Germinal center (tissue), 1 donor: ENCODE data around the gene AFG1L.
A peak's percentile ranks its signal among the peaks of the same experiment; 100 is the strongest.
"Not testable (repeated sequence)": the region's sequence is repeated elsewhere in the genome, so short reads cannot be mapped to it uniquely, and the experiment has no call there.

Experiments
- DNase-seq: peaks from one replicate; pipeline ENCODE4 v3.0.0; 2012; ENCODE audit warnings: mixed read lengths, low spot score

AFG1L gene

DNA sequence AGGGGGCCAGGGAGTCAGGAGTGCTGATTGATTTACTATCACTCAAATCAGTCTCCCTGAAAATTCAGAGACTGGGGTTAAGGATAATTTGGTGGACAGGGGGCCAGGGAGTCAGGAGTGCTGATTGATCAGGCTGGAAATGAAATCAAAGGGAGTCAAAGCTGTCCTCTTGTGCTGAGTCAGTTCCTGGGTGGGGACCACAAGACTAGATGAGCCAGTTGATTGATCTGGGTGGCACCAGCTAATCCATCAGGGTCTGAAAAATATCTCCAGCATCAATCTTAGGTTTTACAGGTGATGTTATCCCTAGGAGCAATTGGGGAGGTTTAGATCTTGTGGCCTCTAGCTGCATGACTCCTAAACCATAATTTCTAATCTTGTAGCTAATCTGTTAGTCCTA lies 6.1 kb upstream of the AFG1L start:
- no peak for DNase-seq

DNA sequence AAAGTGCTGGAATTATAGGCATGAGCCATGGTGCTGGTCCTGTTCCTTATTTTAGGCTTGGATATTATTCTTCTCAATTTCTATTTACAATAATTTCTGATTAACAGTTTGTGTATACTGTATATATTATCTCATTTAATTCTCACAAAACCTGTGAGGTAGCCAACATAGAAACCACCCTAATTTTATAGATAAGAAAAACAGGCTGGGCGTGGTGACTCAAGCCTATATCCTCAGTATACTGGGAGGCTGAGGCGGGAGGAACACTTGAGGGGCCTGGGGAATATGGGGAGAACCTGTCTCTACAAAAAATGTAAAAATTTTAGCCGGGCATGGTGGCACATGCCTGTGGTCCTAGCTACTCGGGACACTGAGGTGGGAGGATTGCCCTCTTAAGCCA lies 3.8 kb upstream of the AFG1L start:
- no peak for DNase-seq

DNA sequence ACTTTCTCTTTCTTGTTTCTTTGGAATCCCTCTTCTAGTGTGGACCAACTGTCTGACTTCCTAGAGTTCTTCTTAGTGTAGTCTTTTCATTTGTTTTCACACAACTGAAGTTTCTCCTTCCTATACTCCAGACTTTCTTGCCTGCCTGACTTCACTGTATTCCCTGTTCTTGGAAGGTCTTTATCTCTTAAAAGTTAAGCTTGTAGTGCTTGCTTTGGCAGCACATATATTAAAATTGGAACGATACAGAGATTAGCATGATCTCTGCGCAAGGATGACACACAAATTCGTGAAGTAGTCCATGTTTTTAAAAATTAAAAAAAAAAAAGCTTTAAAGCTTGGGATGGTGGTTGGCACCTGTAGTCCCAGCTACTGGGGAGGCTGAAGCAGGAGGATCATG lies 2.3 kb upstream of the AFG1L start:
- not testable (repeated sequence) for DNase-seq

DNA sequence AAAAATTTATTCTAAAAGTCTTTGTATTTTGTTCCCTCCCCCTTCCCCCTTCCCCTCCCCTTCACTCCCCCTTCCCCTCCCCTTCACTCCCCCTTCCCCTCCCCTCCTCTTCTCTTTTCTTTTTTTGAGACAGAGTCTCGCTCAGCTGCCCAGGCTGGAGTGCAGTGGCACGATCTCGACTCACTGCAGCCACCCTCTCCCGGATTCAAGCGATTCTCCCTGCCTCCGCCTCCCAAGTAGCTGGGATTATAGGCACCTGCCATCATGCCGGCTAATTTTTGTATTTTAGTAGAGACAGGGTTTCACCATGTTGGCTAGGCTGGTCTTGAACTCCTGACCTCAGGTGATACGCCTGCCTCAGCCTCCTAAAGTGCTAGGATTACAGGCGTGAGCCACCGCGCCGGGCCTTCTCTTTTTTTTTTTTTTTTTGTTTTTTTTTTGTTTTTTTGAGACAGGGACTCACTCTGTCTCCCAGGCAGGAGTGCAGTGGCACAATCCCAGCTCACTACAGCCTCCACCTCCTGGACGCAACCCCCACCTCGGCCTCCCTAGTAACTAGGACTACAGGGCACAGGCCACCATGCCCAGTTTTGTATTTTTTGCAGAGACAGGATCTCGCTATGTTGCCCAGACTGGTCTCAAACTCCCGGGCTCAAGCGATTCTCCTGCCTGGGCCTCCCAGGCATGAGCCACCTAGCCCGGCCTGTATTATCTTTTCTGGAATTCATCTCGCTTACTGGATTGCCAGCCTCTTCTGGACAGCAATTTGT lies 1.1 kb upstream of the AFG1L start:
- no peak for DNase-seq

DNA sequence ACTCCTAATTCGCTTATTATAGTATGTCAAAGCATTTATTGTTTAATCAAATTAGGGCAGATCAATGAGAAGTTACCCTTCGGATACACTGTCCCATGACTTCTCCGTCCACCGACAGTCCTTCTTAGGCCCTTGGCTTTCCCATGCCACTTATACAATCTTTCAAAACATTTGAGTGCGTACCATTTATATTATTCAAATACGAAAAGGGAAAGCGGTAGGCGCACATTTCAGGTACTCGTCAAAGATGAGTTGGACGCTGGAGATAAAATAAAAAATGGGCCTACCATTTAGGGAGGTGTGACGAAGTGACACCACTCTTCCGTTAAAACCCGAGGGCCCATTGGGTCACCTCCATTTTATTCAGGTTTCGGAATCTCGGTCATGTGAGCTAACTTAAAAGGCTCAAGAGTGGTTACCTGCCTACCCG lies 542 bp upstream of the AFG1L start:
- no peak for DNase-seq

DNA sequence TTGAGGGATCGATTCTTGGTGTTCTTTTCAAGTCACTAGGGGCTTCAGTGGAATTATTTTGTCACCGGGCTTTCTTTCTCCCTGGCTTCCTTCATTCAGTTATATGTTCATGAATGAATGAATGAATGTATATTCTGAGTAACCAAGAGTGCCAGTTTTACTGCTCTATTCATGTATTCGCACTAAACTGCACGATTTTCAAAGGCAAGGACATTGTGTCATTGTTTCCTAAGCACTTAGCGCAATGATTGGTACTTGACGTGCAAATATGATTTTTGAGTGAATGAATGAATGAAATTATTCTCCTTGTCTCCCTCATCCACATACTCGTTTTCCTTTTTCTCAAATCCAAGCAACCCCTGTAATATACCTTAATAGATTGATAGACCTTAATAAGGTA lies 822 bp downstream of the AFG1L start:
- DNase-seq, result no peak

DNA sequence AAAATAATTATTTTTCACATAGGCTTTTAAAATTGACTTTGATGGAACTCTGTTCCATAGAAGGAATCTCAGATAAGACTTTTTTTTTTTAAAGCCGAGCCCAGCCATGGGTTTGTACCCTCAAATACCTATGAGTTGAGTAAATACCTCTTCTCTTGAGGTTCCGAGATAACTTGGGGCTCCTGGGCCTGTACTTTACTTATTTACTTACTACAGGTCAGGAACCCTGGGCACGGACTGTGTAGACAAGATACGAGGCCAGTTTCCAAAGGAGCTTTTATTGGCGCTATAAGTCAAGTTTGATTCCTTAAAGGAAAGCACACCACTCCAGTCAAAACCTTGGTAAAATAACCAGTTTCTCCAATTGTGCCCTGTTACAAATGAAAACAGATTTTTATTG lies 7.5 kb downstream of the AFG1L start:
- DNase-seq, result no peak

DNA sequence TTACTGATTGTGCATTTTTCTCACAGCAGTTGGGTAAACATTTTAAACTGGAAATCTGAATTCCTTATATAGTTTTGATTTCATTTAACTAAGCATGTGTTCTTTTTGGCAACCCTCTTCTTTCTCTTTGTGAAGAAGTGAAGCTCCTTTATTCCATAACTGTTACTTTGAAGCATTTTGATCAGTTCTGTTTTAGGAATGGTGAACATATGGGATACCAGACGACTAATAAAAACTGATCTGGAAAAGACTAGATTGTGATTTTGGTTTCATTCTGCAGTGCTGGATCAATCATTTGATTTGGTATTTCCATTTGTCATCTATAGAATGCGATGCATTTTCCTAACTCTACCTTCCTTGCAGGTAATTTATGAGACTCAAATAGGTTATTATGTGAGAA lies 9.8 kb downstream of the AFG1L start:
- no peak for DNase-seq

DNA sequence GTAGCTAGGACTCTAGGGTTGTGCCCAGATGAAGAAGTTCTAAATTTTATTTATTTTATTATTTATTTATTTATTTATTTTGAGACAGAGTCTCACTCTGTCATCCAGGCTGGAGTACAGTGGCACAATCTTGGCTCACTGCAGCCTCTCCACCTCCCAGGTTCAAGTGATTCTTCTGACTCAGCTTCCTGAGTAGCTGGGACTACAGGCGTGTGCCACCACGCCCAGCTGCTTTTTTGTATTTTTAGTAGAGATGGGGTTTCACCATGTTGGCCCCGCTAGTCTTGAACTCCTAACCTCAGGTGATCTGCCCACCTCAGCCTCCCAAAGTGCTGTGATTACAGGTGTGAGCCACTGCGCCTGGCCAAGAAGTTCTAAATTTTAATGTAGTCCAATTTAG lies 13.8 kb downstream of the AFG1L start:
- not testable (repeated sequence) for DNase-seq

DNA sequence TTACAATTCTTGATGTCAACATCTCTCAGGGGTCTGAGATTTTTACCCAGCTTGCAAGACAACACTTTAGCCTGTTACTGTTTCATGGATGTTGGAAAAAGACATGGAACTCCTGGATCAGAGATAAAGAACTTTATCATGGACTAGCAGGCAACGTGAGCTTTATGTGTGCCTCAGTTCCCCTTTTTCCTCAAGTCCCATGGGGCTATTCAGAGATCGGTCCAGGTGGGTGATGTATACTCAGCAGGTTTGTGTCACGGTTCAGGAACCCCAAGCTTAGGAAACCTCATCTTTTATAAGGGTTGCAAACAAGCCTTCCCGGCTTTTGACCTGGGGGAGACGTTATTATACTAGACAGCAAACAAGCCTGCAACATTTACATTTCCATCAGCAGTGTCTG lies 15.0 kb downstream of the AFG1L start:
- peak; percentile 47 for DNase-seq

DNA sequence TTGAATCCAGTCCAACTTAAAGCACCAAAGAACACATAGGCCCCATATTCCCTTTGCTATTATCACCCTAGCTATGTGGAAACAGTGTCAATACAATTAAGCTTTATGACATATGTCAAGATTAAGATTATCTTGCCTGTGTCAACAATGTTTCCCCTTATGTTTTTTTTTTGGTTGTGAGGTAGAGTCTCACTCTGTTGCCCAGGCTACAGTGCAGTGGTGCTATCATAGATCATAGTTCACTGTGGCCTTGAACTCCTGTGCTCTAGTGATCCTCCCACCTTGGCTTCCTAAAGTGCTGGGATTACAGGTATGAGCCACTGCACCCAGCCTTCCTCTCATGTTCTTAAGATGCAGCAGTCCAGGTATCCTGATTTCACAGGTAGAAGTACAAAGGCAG lies 17.8 kb downstream of the AFG1L start:
- no peak for DNase-seq

DNA sequence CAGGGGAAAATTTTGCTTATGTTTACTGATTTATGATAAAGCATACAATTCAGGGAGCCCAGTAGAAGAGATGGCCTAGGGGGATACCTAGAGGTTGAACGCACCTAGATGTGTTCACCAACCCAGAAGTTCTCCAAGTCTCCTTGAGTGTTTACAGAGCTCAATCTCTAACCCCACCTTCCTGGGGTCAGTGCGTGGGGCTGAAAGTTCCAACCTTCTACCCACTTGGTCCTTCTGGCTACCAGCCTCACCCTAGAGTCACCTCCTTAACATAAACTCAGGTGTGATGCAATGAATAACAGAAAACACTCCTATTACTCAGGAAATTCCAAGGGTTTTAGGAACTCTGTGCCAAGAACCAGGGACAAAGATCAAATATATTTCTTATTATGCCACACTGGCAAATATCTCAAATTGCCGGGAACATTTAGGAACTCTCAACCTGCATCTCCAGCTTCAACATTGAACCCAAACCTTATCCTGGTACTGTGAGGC lies 26.4 kb downstream of the AFG1L start:
- no peak for DNase-seq

DNA sequence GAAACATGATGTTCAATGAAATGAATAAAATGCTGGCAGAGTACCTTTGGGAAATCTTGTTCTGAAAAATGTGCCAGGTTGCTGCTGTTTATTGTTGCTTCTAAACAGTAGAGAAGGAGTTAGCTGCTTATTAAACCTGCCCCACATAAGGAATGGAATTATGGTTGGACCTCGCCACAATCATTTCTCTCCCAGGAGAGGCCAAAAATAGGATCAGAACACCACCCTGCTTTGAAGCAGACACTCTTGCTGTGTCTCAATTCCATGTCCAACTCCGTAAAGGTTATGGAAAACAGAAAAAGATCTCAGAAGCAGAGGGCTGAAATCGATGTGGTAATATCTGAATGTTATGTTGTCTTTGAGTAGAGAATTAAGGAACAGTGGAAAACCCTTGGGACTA lies 27.9 kb downstream of the AFG1L start:
- DNase-seq, result no peak

DNA sequence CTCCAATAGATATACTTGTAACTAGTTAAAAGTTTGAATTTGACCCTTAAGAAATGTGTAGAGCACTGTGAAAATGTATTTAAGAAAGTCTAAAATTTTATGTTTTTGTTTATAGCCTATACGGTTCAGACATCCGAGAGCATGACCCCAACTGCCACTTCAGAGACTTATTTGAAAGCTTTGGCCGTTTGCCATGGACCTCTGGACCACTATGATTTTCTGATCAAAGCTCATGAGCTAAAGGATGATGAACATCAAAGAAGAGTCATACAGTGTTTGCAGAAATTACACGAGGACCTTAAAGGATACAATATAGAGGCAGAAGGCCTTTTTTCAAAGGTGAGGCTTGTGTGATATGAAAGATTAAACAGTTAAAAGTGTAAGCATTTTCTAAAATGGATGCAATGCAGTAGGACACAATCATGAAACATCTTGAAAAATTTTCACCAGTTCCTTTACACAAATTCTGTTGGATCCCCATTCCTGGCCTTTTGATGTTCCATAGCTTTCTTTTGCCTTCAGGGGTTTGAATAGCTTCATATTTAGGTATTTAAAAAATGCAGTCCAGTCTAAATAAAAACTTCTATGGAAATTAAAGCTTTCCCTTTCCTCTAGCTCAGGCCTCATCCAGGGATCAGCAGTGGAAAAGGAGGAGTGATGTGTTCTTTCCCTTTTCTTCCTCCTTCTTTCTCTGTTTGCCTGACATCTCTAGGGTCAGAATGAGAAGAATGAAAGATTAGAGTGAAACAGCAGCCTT lies 29.0 kb downstream of the AFG1L start:
- no peak for DNase-seq

DNA sequence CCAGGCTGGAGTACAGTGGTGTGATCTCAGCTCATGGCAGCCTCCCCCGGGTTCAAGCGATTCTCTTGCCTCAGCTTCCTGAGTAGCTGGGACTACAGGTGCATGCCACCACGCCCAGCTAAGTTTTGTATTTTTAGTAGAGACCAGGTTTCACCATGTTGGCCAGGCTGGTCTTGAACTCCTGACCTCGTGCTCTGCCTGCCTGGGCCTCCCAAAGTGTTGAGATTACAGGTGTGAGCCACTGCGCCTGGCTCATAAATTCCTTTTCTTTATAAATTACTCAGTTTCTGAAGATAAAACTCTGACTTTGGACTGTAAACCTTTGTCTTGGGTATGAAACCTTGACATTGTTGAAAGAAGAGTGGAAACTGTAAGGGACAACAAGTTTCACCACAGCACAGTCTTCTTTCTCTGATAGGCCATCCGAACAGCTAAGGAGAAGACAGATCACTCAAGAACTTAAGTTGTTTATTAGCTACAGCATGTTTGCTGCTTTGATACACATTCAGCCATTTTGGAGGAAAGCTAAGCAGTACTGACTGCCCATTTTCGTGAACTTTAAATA lies 35.4 kb downstream of the AFG1L start:
- not testable (repeated sequence) for DNase-seq

DNA sequence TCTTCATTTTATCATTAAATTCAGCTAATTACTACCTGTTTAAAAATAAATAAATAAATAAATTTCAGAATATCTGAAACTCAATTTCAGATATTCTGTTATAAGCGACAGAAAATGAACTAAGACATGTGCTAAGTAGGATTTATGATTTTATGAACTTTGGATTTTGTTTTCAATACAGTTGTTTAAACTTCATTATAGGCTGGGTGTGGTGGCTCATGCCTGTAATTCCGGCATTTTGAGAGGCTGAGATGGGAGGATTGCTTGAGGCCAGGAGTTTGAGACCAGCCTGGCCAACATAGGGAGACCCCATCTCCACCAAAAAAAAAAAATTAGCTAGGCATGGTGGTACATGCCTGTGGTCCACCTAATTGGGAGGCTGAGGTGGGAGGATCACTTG lies 36.0 kb downstream of the AFG1L start:
- DNase-seq, result no peak

DNA sequence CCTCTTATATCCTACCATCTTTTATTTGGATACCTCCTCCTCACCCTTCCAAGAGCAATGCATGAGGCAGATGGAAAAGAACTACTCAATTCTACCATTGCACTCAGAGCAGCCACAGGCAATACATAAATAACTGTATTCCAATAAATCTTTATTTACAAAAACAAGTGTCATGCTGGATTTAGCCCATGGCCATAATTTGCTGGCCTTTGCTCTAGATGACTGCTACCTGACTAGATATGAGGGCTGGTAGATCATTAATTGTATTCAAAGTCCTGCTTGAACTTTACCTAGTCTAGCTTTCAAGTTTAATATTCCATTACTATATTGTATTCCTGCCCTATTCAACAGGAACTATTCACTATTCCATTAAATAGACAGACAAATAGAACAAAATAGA lies 37.1 kb downstream of the AFG1L start:
- no peak for DNase-seq

DNA sequence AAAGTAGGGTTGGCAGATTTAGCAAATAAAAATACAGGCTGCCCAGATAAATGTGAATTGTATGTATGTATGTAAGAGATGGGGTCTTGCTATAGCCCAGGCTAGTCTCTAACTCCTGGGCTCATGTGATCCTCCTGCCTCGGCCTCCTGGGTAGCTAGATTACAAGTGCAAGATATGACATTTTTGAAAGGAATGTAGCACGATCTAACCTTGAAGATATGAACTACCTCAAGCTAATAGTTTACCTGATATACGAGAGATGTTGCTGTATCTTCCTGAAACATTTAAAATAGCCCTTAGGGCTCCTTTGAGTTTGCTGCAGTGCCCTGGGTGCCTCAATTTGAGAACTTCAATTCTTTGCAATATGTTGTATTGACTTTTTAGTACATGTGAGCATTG lies 42.1 kb downstream of the AFG1L start:
- DNase-seq, result no peak

DNA sequence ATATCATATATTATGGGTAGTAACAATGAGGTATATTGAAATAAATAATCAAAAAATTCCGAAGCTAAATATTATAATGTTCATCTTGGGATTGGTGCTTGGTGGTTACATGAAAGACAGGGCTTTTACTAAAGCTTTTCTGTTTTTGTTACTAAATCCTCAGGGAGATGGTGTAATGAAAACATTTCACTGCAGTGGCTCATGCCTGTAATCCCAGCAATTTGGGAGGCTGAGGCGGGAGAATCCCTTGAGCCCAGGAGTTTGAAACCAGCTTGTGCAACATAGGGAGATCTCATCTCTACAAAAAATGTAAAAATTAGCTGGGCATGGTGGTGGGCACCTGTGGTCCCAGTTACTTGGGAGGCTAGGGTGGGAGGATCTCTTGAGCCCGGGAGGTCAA lies 42.9 kb downstream of the AFG1L start:
- DNase-seq, result no peak

DNA sequence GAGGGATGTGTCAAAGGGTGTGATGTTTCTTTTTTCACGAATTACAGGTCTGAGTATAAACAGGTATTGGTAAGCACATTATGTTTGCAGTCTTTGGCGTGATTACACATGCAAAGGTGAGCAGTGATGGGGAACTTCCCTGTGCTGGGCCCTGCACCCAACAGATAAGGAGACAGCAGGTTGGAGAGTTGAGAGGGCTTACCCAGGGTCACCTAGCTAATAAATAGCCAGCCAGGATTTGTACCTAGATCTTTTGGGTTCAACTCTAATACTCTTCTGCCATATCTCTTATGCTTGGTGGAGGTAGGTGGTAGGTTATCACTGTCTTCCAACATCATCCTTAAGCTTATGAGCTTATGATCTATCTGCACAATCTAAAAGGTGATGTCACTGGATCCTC lies 46.5 kb downstream of the AFG1L start:
- DNase-seq, result peak; percentile 10

DNA sequence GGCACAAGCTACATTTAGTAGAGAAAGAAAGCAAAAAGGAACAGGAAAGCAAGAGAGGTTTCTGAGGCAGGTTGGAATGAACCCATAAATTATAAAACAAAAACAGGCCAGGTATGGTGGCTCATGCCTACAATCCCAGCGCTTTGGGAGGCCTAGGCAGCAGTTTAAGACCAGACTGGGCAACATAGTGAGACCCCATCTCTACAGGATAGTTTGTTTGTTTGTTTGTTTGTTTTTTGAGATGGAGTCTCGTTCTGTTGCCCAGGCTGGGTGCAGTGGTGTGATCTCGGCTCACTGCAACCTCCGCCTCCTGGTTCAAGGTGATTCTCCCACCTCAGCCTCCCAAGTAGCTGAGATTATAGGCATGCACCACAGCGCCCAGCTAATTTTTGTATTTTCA lies 49.0 kb downstream of the AFG1L start:
- DNase-seq, result no peak

DNA sequence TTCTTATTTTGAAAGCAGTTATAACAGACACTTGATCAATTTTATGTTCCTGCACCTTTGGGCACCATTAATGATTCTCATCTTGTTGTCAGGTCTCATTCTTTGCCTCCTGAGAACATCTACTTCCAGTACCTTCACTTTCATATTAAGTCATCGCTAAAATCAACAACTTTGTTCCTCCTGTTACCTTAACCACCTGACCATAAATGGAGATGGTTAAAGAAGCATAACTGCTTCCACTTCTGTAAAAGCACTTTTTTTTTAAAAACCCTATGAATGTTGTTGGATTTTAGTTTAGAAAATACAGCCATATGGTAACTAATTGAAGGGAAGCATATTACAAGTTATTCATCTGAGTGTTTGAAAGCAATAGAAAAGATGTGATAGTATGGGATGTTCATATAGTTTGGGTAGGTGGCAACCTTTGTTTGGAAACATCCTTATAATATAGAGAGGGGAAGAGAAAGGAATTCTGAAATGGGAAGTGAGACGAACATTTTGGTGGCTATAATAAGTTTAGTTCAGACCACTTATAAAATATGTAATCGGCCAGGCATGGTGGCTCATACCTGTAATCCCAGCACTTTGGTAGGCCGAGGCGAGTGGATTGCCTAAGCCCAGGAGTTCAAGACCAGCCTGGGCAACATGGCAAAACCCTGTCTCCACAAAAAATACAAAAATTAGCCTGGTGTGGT lies 53.9 kb downstream of the AFG1L start:
- peak; percentile 78 for DNase-seq

DNA sequence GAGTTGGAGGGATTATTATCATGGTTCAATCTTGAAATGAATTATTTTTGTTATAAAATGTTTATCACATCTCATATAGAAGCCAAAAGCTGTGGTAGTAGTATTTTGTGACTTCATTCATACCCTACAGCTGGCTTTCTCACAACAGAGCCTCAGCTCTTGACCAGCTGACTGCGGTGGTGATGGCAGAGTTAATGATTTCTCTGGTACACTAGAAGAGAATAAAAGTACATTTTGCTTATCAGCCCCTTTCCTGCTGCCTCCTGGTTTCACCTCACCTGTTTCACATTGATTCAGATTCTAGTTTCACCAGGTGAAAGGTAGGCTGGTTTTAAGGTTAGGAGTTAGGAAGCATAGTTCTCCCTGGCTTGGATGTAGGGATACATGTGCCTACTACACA lies 55.7 kb downstream of the AFG1L start:
- DNase-seq, result no peak
